Panc1 (cell line): ENCODE results near the gene UMAD1.

Experiments
- TF ChIP-seq, protein P1 (sequence below): fragments of 450-650 bp; IDR thresholded peaks from 2 replicates; pipeline ENCODE4 v1.5.1; 2017; ENCODE audit warnings: mild to moderate bottlenecking
- TF ChIP-seq, protein P2 (sequence below), 2 experiments: IDR thresholded peaks; 2 replicates each; pipeline ENCODE4 v1.6.1; 2011 to 2012; ENCODE audit warnings: low read depth in 2 of 2, control low read depth in 1 of 2, low read length in 1 of 2, mild to moderate bottlenecking in 1 of 2, moderate library complexity in 1 of 2; ENCODE audit not compliant: insufficient read depth in 1 of 2

DNA sequence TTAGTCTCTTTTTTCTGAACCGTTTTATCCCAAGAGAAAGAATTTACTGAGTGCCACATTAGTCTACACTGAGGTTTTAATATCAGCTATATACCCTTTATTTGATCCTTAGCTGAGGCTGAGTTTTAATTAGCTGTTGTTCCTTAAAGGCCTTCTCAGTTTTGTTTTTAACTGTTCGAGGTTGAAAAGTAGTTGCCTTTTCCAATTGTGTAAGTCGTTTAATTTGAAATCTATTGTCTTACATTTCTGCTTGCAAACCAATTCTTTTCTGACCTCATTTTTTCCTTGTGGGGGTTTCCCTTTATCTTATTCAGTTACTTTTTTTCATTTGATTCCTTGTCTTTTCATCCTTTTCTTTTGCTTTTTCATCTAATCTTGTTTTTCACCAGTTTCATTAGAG lies 30.8 kb downstream of the UMAD1 start:
- TF ChIP-seq, protein P1, sequence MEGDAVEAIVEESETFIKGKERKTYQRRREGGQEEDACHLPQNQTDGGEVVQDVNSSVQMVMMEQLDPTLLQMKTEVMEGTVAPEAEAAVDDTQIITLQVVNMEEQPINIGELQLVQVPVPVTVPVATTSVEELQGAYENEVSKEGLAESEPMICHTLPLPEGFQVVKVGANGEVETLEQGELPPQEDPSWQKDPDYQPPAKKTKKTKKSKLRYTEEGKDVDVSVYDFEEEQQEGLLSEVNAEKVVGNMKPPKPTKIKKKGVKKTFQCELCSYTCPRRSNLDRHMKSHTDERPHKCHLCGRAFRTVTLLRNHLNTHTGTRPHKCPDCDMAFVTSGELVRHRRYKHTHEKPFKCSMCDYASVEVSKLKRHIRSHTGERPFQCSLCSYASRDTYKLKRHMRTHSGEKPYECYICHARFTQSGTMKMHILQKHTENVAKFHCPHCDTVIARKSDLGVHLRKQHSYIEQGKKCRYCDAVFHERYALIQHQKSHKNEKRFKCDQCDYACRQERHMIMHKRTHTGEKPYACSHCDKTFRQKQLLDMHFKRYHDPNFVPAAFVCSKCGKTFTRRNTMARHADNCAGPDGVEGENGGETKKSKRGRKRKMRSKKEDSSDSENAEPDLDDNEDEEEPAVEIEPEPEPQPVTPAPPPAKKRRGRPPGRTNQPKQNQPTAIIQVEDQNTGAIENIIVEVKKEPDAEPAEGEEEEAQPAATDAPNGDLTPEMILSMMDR = no peak
- TF ChIP-seq, protein P2, sequence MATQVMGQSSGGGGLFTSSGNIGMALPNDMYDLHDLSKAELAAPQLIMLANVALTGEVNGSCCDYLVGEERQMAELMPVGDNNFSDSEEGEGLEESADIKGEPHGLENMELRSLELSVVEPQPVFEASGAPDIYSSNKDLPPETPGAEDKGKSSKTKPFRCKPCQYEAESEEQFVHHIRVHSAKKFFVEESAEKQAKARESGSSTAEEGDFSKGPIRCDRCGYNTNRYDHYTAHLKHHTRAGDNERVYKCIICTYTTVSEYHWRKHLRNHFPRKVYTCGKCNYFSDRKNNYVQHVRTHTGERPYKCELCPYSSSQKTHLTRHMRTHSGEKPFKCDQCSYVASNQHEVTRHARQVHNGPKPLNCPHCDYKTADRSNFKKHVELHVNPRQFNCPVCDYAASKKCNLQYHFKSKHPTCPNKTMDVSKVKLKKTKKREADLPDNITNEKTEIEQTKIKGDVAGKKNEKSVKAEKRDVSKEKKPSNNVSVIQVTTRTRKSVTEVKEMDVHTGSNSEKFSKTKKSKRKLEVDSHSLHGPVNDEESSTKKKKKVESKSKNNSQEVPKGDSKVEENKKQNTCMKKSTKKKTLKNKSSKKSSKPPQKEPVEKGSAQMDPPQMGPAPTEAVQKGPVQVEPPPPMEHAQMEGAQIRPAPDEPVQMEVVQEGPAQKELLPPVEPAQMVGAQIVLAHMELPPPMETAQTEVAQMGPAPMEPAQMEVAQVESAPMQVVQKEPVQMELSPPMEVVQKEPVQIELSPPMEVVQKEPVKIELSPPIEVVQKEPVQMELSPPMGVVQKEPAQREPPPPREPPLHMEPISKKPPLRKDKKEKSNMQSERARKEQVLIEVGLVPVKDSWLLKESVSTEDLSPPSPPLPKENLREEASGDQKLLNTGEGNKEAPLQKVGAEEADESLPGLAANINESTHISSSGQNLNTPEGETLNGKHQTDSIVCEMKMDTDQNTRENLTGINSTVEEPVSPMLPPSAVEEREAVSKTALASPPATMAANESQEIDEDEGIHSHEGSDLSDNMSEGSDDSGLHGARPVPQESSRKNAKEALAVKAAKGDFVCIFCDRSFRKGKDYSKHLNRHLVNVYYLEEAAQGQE (IDR thresholded peaks at IDR 0.05; ENCODE audit: insufficient read depth in 1 of 2, low read depth in 2 of 2, low read length in 1 of 2) = no peak
